GM19240 (cell line): ENCODE measurements around the gene FARP1.

Source experiments
- DNase-seq: peaks from one replicate; pipeline ENCODE4 v3.0.0; 2011; ENCODE audit warnings: low spot score; ENCODE audit not compliant: insufficient read length

FARP1 gene

GRCh38 chr13:98327371-98328270 lies 184.7 kb downstream of the FARP1 start:
- DNase-seq, result no peak

GRCh38 chr13:98328511-98328910 lies 185.6 kb downstream of the FARP1 start:
- DNase-seq, result no peak

- no peak for DNase-seq
Observed at GRCh38 chr13:98332222-98332621, 189.3 kb downstream of the FARP1 start.

- no peak for DNase-seq
Observed at GRCh38 chr13:98332691-98333090, 189.8 kb downstream of the FARP1 start.

GRCh38 chr13:98333486-98333885 lies 190.6 kb downstream of the FARP1 start:
- no peak for DNase-seq

- DNase-seq, result no peak
Observed at GRCh38 chr13:98334620-98335205, 191.8 kb downstream of the FARP1 start.

- no peak for DNase-seq
Observed at GRCh38 chr13:98335721-98336120, 192.8 kb downstream of the FARP1 start.

- DNase-seq, result no peak
Observed at GRCh38 chr13:98338310-98338709, 195.4 kb downstream of the FARP1 start.

GRCh38 chr13:98339684-98340425 lies 197.0 kb downstream of the FARP1 start:
- no peak for DNase-seq

GRCh38 chr13:98342953-98343352 lies 200.1 kb downstream of the FARP1 start:
- no peak for DNase-seq

- no peak for DNase-seq
Observed at GRCh38 chr13:98343461-98343860, 200.6 kb downstream of the FARP1 start.

- DNase-seq, result no peak
Observed at GRCh38 chr13:98344392-98344791, 201.5 kb downstream of the FARP1 start.

GRCh38 chr13:98345107-98345935 lies 202.4 kb downstream of the FARP1 start:
- no peak for DNase-seq

GRCh38 chr13:98346904-98347636 lies 204.2 kb downstream of the FARP1 start:
- DNase-seq, result no peak

GRCh38 chr13:98347756-98348155 lies 204.9 kb downstream of the FARP1 start:
- DNase-seq, result no peak

- no peak for DNase-seq
Observed at GRCh38 chr13:98348466-98349200, 205.7 kb downstream of the FARP1 start.

GRCh38 chr13:98349731-98350305 lies 206.9 kb downstream of the FARP1 start:
- DNase-seq, result no peak

GRCh38 chr13:98350746-98351330 lies 207.9 kb downstream of the FARP1 start:
- no peak for DNase-seq

- DNase-seq, result no peak
Observed at GRCh38 chr13:98351636-98352035, 208.7 kb downstream of the FARP1 start.
